GM21526 (cell line): Measurements from ENCODE around the gene ARHGAP6.

ENCODE experiments used
- ATAC-seq: cut with Tn5 transposase; IDR thresholded peaks from one replicate; pipeline ENCODE4 v1.9.1; 2021; ENCODE audit warnings: moderate library complexity; ENCODE audit not compliant: unreplicated experiment, low FRiP score

The ARHGAP6 gene

GRCh38 chrX:11336201-11336600 lies 329.5 kb downstream of the ARHGAP6 start:
- no peak for ATAC-seq

- no peak for ATAC-seq
Observed at GRCh38 chrX:11334165-11334564, 331.6 kb downstream of the ARHGAP6 start.

GRCh38 chrX:11331788-11332187 lies 333.9 kb downstream of the ARHGAP6 start:
- ATAC-seq = no peak

- ATAC-seq = no peak
Observed at GRCh38 chrX:11329021-11329420, 336.7 kb downstream of the ARHGAP6 start.

GRCh38 chrX:11328134-11328533 lies 337.6 kb downstream of the ARHGAP6 start:
- no peak for ATAC-seq

GRCh38 chrX:11321986-11322385 lies 343.7 kb downstream of the ARHGAP6 start:
- ATAC-seq = no peak

GRCh38 chrX:11319806-11320520 lies 345.8 kb downstream of the ARHGAP6 start:
- no peak for ATAC-seq

- no peak for ATAC-seq
Observed at GRCh38 chrX:11311706-11312105, 354.0 kb downstream of the ARHGAP6 start.

- ATAC-seq = no peak
Observed at GRCh38 chrX:11309220-11309619, 356.5 kb downstream of the ARHGAP6 start.

GRCh38 chrX:11305641-11306040 lies 360.1 kb downstream of the ARHGAP6 start:
- no peak for ATAC-seq

GRCh38 chrX:11304829-11305228 lies 360.9 kb downstream of the ARHGAP6 start:
- no peak for ATAC-seq

GRCh38 chrX:11298600-11298999 lies 367.1 kb downstream of the ARHGAP6 start:
- no peak for ATAC-seq

GRCh38 chrX:11296051-11296450 lies 369.7 kb downstream of the ARHGAP6 start:
- ATAC-seq = no peak

- no peak for ATAC-seq
Observed at GRCh38 chrX:11293113-11293512, 372.6 kb downstream of the ARHGAP6 start, which contains the start of gene AMELX. TSS of gene AMELX (plus strand) at chrX:11293413. CDS start at chrX:11294789, 1,376 bp downstream.

GRCh38 chrX:11290416-11291102 lies 375.2 kb downstream of the ARHGAP6 start:
- ATAC-seq = no peak

- no peak for ATAC-seq
Observed at GRCh38 chrX:11287505-11287904, 378.2 kb downstream of the ARHGAP6 start.

GRCh38 chrX:11285651-11286050 lies 380.1 kb downstream of the ARHGAP6 start:
- no peak for ATAC-seq

GRCh38 chrX:11282043-11282442 lies 383.7 kb downstream of the ARHGAP6 start:
- ATAC-seq = no peak

GRCh38 chrX:11273544-11273943 lies 392.2 kb downstream of the ARHGAP6 start:
- no peak for ATAC-seq

GRCh38 chrX:11272863-11273262 lies 392.9 kb downstream of the ARHGAP6 start:
- ATAC-seq = no peak

- ATAC-seq = no peak
Observed at GRCh38 chrX:11272290-11272689, 393.4 kb downstream of the ARHGAP6 start.

GRCh38 chrX:11269996-11270395 lies 395.7 kb downstream of the ARHGAP6 start:
- ATAC-seq = no peak
